Posterior vena cava (tissue), 2 donors: Measurements from ENCODE around the gene CENPU. TPM values are rescaled to one million over a fixed set of nuclear protein-coding genes. Genes with fewer than 3 reads are reported as not detected.
"Not testable (repeated sequence)": the region's sequence is repeated elsewhere in the genome, so short reads cannot be mapped to it uniquely, and the experiment has no call there.

ENCODE experiments used
- DNase-seq: peaks from one replicate; pipeline ENCODE4 v3.0.0-alpha.2; 2020; ENCODE audit warnings: low spot score
- intact Hi-C, 2 donors: fragments of 100-400 bp; cut with DNase I; formaldehyde crosslinking; loops; one replicate each; pipeline versions ENCODE4 v1.14.1 to v1.14.2; 2022 to 2023
- long read RNA-seq, 2 donors: library from polyadenylated mRNA; unstranded; transcript quantifications; one replicate each; pipeline ENCODE4 v2.0.0, GENCODE V29; 2020 to 2021
- total RNA-seq, 2 donors: library from RNA; stranded (reverse); fragmentation: NEBNext Ultra II Directional; extraction: Animal tissue kit (Norgen Biotek cat#: 25700); gene quantifications; one replicate each; pipeline ENCODE4 v1.2.1, GENCODE V29; 2021
- donor health status: DM: yes; HTN: yes; CAD: no.
- donor health status: DM: yes; HTN: yes; CAD: no.

Gene CENPU, protein sequence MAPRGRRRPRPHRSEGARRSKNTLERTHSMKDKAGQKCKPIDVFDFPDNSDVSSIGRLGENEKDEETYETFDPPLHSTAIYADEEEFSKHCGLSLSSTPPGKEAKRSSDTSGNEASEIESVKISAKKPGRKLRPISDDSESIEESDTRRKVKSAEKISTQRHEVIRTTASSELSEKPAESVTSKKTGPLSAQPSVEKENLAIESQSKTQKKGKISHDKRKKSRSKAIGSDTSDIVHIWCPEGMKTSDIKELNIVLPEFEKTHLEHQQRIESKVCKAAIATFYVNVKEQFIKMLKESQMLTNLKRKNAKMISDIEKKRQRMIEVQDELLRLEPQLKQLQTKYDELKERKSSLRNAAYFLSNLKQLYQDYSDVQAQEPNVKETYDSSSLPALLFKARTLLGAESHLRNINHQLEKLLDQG
- 1 to 10 TPM in 1 of 2 donors, under 1 TPM in 1; 0.83 to 1.4 TPM for total RNA-seq
- long read RNA-seq, donor 1 = 0 reads
- long read RNA-seq, donor 2, transcript CENPU-201 (13 exons, 1,998 nt) = major isoform, 8 of 8 reads
- long read RNA-seq, donor 2, partial matches to known transcripts = 0 of 8 reads
- long read RNA-seq, donor 2, other reads (novel, unspliced or antisense) = 0 of 8 reads

- peak; percentile 98 for DNase-seq
- intact Hi-C loops = no loop called here
Measured at GRCh38 chr4:184733654-184734524, at the start of gene CENPU. Gene CENPU, minus strand, starts transcription at chr4:184734096. Its CDS starts 34 bp downstream, at chr4:184734062.

- intact Hi-C loops = no loop called here
- no peak for DNase-seq
Measured at GRCh38 chr4:184782731-184783373, 49.0 kb upstream of the CENPU start.

DNA sequence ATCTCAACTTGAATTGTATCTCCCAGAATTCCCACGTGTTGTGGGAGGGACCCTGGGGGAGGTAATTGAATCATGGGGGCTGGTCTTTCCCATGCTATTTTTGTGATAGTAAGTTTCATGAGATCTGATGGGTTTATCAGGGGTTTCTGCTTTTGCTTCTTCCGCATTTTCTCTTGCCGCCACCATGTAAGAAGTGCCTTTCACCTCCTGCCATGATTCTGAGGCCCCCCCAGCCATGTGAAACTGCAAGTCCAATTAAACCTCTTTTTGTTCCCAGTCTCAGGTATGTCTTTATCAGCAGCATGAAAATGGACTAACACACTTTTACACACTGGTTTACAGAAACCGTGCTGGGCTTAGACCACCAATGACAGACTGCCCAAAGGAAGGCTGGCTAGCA, 45.3 kb upstream of the CENPU start:
- intact Hi-C loops, DNase-seq: not testable (repeated sequence)

GRCh38 chr4:184778325-184778724, 44.4 kb upstream of the CENPU start:
- intact Hi-C loops = no loop called here
- DNase-seq = no peak

DNA sequence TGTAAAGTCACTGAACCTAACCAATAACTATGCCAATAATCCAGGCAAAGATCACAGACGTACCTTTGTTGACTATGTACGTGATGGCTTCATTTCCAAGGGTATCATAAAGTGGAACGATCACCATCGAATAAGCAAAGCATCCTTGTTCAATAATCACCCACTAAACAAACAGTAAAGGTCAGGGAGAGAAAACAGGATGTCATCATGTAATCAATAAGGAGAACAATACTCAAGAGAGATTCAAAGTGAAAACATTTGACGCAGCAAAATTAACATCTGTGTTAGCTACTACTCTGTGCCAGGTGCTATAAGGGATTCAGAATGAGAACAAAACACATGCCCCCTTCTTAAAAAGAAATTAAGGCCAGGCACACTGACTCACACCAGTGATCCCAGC, 42.9 kb upstream of the CENPU start:
- intact Hi-C loops = no loop called here
- no peak for DNase-seq

- intact Hi-C loops = no loop called here
- no peak for DNase-seq
Measured at GRCh38 chr4:184775854-184776555, 42.1 kb upstream of the CENPU start.

GRCh38 chr4:184774152-184774551, 40.3 kb upstream of the CENPU start:
- intact Hi-C loops = no loop called here
- no peak for DNase-seq

DNA sequence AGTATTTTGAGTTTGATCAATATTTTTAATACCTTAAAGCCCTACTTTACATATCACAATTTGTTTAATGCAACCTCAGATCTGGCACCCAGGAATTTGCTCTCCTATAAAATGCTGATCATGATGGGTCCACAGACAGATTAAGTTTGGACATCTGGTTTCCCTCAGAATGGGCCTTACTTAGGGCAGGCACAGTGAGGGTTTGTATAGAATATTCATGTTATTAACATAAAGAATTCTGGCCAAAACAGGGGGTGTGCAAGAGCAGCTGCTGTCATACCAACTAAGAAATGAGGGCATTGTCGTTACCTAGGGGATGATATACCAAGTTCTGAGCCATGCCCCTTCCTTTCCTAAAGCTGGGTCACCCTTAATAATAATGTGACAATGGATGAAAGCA, 37.5 kb upstream of the CENPU start:
- no peak for DNase-seq
- intact Hi-C loops = no loop called here

DNA sequence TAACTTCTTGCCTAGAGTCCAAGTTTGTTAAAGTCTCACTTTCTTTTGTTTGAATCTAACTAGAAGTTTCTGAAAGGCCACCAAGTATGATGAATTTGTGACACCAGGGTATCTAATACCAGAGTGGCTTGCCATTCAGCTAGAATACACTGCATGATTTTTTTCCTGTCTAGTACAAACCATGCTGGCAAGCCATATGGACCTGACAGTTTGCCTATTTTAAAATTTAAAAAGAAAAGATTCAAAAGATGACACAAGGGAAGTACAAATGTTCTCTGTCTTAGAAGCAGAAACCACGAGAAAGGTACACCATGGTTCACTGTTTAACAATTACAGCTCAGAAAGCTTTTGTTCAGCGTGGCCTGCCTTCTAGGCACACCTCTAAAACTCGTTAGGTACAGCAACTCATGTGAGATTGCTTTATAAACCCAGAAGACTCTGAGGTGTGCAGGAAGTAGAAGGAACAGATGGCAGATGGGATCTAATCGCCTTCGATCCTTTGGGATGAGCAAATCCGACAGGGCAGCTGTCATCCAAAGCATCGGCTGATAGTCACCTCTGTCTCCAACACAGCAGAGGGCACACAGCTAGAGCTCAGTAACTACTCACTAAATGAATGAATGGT, 35.4 kb upstream of the CENPU start:
- intact Hi-C loops = loop anchor here in 1 of 2 donors (10.0 kb wide), 1 partner anchor 56 kb away; the partner anchor contains the start of gene ACSL1
- no peak for DNase-seq

DNA sequence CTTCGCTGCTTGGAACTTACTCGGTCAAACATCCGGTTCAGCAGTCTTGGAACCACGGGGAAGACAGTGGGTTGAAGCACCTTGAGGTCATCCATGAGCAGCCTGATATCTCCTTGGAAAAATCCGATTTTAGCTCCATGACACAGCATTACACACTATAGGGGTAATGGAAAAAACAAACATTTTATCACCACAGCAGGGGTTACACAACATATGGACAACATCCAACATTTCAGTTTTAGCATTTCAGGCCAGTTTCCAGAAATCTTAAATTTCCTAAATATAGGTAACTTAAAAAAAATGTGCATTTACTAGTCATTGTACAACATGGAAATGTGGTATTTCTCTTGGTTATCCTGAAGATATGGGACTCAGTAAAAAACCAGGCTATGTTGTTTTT, 34.4 kb upstream of the CENPU start:
- intact Hi-C loops = loop anchor here in 1 of 2 donors (10.0 kb wide), 1 partner anchor 57 kb away; the partner anchor contains the start of gene ACSL1
- no peak for DNase-seq

DNA sequence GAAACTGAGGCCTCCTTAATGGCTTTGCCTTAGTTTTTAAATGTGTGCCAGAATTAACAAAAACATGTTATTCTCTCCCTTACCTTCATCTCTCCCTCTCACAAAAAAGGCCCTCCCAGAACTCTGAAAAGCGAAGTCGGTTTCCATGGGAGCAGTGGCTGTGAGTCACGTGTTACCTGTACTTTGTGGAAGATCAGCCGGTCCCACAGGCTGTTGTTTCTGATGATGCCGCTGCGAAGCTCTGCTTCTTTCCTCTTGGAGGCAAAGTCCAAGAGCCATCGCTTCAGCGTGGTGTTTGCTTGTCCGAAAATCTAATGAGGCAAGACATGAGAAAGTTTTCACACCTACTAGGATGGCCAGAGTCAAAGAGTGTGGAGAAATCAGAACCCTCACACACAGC, 32.5 kb upstream of the CENPU start:
- DNase-seq = no peak
- intact Hi-C loops = loop anchor here in 1 of 2 donors (10.0 kb wide), 1 partner anchor 58 kb away; the partner anchor contains the start of gene ACSL1

DNA sequence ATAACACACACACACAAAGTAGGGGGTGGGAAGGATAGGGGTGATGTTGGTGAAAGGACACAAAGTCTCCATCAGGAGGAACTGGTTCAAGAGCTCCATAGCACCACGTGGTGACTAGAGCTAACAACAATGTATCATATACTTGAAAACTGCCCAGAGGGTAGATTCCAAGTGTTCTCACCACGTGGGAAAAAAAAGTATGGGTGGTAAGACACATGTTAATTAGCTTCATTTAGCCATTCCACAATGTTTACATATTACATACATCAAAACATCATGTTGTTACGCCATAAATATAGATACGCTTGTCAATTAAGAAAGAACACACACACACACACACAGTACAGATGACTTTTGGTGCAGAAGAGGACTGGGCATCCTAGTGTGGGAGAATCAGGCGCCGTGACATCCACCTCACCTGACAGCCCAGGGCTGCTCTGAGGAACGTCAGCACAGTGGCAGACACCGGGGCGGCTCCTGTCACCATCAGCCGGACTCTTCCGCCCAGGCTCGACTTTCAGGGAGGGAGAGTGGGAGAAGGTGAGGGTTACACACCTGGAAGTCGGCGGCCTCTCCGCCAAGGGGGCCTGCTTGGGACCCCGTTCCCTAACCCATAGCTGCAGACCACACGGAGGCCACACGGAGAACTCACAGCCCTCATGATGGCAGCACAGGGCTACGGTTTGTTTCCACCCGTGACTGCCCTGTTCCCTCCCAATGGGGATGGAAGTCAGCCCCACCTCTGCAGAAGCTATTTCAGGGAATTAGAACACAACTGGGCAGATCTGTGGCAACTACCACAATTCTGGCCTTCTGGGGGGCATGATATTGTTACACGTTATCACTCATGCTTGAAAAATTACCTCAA, 31.8 kb upstream of the CENPU start:
- DNase-seq = no peak
- intact Hi-C loops = loop anchor here in 1 of 2 donors (10.0 kb wide), 1 partner anchor 59 kb away; the partner anchor contains the start of gene ACSL1

GRCh38 chr4:184764601-184765000, 30.7 kb upstream of the CENPU start:
- DNase-seq = no peak
- intact Hi-C loops = loop anchor here in 1 of 2 donors (10.0 kb wide), 1 partner anchor 60 kb away; the partner anchor contains the start of gene ACSL1

GRCh38 chr4:184763150-184763780, 29.4 kb upstream of the CENPU start:
- DNase-seq = no peak

GRCh38 chr4:184762100-184762499, 28.2 kb upstream of the CENPU start:
- intact Hi-C loops = loop anchor here in 1 of 2 donors (10.0 kb wide), 1 partner anchor 63 kb away; the partner anchor contains the start of gene ACSL1
- no peak for DNase-seq

More at GRCh38 chr4:184763150-184763780, 29.4 kb upstream of the CENPU start:
- intact Hi-C loops = loop anchor here in 1 of 2 donors (10.0 kb wide), 1 partner anchor 62 kb away; the partner anchor contains the start of gene ACSL1

DNA sequence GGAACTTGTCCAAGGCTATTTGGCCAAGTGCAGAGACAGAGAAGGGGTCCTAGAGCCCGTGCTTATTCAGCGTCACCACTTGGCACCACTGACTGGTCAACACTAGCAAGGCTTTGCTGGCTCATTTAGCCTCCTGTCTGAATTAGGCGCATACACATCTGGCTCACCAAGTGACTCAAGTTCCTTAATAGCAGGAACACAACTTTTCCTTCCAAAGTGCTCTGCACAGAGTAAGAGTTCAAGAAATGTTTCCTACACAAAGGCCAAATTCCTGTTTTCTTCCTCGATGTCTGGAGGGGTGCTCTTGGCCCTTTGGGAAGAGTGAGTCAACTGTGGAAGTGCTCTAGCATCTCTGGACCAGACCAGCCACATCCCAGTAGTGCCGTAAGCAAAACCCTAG, 26.8 kb upstream of the CENPU start:
- intact Hi-C loops = loop anchor here in 1 of 2 donors (10.0 kb wide), 1 partner anchor 64 kb away; the partner anchor contains the start of gene ACSL1

More for the DNA sequence above, 26.8 kb upstream of the CENPU start:
- no peak for DNase-seq
